ENCODE data around the gene TTPAL.

Gene TTPAL

GRCh38 chr20:44542890-44543289, 67.2 kb downstream of the TTPAL start:
- no peak for DNase-seq

GRCh38 chr20:44543358-44543757, 67.7 kb downstream of the TTPAL start:
- no peak for DNase-seq
